OCI-LY1 (cell line): ENCODE data around the gene LBHD2.

Source experiments
- CTCF ChIP-seq: fragments of 200-600 bp; sonication (generic), shearing (Covaris generic); IDR thresholded peaks from 2 replicates; pipeline ENCODE4 v1.5.1; 2017; ENCODE audit warnings: mild to moderate bottlenecking, antibody characterized with exemption, low read length, moderate library complexity, mixed read lengths
- EZH2 ChIP-seq: fragments of 200-600 bp; sonication (generic), shearing (Covaris generic); IDR thresholded peaks from 2 replicates; pipeline ENCODE4 v1.8.0; 2017; ENCODE audit warnings: borderline replicate concordance, mixed run types, mild to moderate bottlenecking, antibody characterized with exemption, low read length, moderate library complexity, mixed read lengths

- TF ChIP-seq CTCF (no peak), EZH2 (no peak)
These were observed 10.6 kb upstream of the LBHD2 start for GRCh38 chr14:103073367-103073875.
